Breast epithelium (tissue), 4 donors: ENCODE measurements around the gene TBL3. TPM values are rescaled to one million over a fixed set of nuclear protein-coding genes. Genes with fewer than 3 reads are reported as not detected.
"Not testable (repeated sequence)": the region's sequence is repeated elsewhere in the genome, so short reads cannot be mapped to it uniquely, and the experiment has no call there.

Experiments
- DNase-seq, 2 donors: peaks; one replicate each; pipeline ENCODE4 v3.0.0-alpha.2; 2019; ENCODE audit warnings: low spot score in 2 of 2
- H3K27ac ChIP-seq, 2 donors: fragments of 200-600 bp; sonication (generic) in 1 of 2; one replicate each; pipeline ENCODE4 v1.5.1; 2016 to 2019; ENCODE audit warnings: mild to moderate bottlenecking in 1 of 2
- H3K27me3 ChIP-seq, 2 donors: fragments of 200-600 bp; sonication (generic) in 1 of 2; one replicate each; pipeline versions ENCODE4 v1.5.1 to v1.6.0; 2017 to 2019; ENCODE audit warnings: control low read depth in 1 of 2, mild to moderate bottlenecking in 1 of 2
- H3K36me3 ChIP-seq: fragments of 200-600 bp; one replicate; pipeline ENCODE4 v1.5.1; 2019
- H3K4me1 ChIP-seq, 2 donors: fragments of 200-600 bp; sonication (generic); one replicate each; pipeline ENCODE4 v1.5.1; 2016 to 2019; ENCODE audit warnings: control low read depth in 1 of 2
- H3K4me3 ChIP-seq, 3 donors: fragments of 200-600 bp; sonication (generic); 1 replicate in 2 of 3; 2 replicates in 1 of 3; pipeline ENCODE4 v1.5.1; 2016 to 2019; ENCODE audit warnings: mild to moderate bottlenecking in 3 of 3, moderate library complexity in 2 of 3
- H3K9me3 ChIP-seq, 2 donors: fragments of 200-600 bp; sonication (generic) in 1 of 2; one replicate each; pipeline ENCODE4 v1.5.1; 2016 to 2019; ENCODE audit warnings: control low read depth in 1 of 2
- CTCF ChIP-seq, 3 donors: fragments of 450-650 bp; IDR thresholded peaks; one replicate each; pipeline ENCODE4 v1.5.1; 2016 to 2017; ENCODE audit warnings: antibody characterized with exemption in 3 of 3, mild to moderate bottlenecking in 3 of 3, moderate library complexity in 3 of 3
- POLR2A ChIP-seq: fragments of 450-650 bp; IDR thresholded peaks from one replicate; pipeline ENCODE4 v1.6.1; 2016; ENCODE audit warnings: antibody characterized with exemption, mild to moderate bottlenecking, moderate library complexity
- POLR2AphosphoS5 ChIP-seq, 3 donors: sonication (generic); formaldehyde crosslinking; IDR thresholded peaks; one replicate each; pipeline ENCODE4 v1.6.1; 2017; ENCODE audit warnings: antibody characterized with exemption in 3 of 3
- intact Hi-C: fragments of 100-400 bp; cut with DNase I; formaldehyde crosslinking; loops from one replicate; pipeline ENCODE4 v1.15.1; 2023; ENCODE audit warnings: low total_unique reads
- total RNA-seq, 3 donors: library from RNA; depleted of rRNA; stranded (reverse); fragments of >200 nt; gene quantifications; one replicate each; pipeline ENCODE4 v1.1.0, GENCODE V29; 2016

TBL3 gene
- total RNA-seq, 3 donors from 2014 or later = 32.9 to 42.3 (median 33.1) TPM

DNA sequence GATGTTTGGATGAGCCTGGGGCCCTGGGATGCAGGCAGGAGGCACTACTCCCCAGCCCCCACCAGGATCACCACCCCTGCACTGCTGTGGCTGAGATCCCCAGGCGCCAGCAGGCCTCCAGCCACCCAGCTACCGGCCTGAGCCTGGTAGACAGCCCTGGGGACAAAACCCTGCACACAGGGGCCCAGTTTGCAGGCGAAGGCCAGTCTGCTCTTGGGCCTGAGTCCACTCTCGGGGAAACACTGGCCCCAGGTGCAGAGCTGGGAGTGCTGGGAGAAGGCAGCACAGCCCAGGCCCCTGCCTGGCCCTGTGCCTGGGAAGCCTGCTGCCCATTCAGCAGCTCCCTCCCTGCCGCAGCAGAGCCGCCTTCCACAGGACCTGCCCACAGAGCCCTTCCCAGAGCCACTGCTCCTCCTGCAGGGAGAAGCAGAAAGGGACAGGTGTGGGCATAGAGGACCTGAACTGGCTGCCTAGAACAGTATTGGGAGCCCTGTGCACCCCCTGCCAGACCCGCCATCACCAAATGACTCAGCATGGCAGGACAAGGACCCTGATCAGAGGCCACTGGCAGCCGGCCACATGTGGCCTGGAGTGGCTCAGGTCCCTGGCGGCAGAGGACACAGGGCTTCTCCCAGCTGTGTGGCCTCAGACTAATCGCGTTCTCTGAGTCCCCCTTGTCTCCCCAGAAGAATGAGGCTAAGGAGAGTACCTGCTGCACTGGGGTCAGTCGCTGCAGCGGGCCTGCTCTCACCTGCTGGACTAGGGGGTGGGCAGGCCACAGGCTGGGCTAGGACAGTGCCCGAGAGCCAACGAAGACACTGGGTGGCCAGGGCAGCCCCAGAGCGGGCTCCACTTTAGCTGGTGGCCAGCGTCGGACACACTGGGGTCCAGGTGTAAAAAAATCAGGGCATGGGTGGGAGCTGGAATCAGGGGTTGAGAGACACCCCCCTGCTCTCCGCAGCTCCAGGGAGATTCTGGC is 39.5 kb upstream of the TBL3 start:
- H3K9me3 ChIP-seq = no peaks in the 10 kb centered on the region
- H3K27me3 ChIP-seq = no peaks in the 10 kb centered on the region
- no peaks in the 10 kb centered on the region for H3K36me3 ChIP-seq
- intact Hi-C loops = no loop called here
- no peak overlapping the region for H3K27ac ChIP-seq
- TF ChIP-seq CTCF (IDR thresholded peaks at IDR 0.05) = no peak
- TF ChIP-seq POLR2AphosphoS5 (IDR thresholded peaks at IDR 0.05) = no peak
- TF ChIP-seq POLR2A = no peak
- no peak for DNase-seq
- no peaks in the 10 kb centered on the region for H3K4me1 ChIP-seq
- H3K4me3 ChIP-seq = no peak overlapping the region

DNA sequence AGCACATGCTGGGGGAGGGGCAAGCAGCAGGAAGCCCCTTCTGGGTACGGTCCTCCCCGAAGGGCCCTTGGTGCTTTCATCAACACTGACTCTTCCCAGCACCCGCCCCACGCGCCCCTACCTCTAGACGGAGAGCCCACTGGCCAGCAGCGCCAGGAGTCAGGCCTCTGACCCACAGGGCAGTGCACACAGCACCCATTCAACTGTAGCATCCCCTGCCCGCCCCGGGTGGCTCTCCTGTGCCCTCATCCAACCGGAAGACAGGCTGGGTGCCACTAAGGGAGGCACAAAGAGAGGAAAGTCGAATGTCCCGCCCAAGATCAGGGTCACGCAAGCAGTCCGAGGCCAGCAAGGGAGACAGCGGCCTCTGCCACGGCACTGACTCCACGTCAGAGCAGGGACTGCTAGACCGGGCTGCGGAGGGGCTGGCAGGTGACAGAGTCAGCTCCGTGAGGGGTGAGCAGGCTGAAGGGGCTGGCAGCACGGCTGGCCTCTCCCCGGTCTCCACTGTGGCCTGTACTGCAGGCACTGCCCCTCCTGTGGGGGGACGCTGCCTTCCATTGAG is 38.7 kb upstream of the TBL3 start:
- TF ChIP-seq CTCF (IDR thresholded peaks at IDR 0.05) = no peak
- no peak for TF ChIP-seq POLR2AphosphoS5 (IDR thresholded peaks at IDR 0.05)
- TF ChIP-seq POLR2A = no peak
- intact Hi-C loops = no loop called here
- Histone ChIP-seq H3K4me3 (no peak overlapping the region), H3K36me3 (no peaks in the 10 kb centered on the region), H3K9me3 (no peaks in the 10 kb centered on the region), H3K4me1 (no peaks in the 10 kb centered on the region), H3K27ac (no peak overlapping the region), H3K27me3 (no peaks in the 10 kb centered on the region)
- DNase-seq = no peak

- TF ChIP-seq POLR2A = no peak
- TF ChIP-seq POLR2AphosphoS5 (IDR thresholded peaks at IDR 0.05) = no peak
- TF ChIP-seq CTCF (IDR thresholded peaks at IDR 0.05) = no peak
- Histone ChIP-seq H3K27ac (no peak overlapping the region), H3K36me3 (no peaks in the 10 kb centered on the region), H3K27me3 (no peaks in the 10 kb centered on the region), H3K4me3 (no peak overlapping the region), H3K4me1 (peaks cover 0 to 4% of the 10 kb centered on the region in 2 donors), H3K9me3 (no peaks in the 10 kb centered on the region)
- DNase-seq = no peak
- intact Hi-C loops = no loop called here
Measured at GRCh38 chr16:1936945-1937479, 34.8 kb upstream of the TBL3 start.

DNA sequence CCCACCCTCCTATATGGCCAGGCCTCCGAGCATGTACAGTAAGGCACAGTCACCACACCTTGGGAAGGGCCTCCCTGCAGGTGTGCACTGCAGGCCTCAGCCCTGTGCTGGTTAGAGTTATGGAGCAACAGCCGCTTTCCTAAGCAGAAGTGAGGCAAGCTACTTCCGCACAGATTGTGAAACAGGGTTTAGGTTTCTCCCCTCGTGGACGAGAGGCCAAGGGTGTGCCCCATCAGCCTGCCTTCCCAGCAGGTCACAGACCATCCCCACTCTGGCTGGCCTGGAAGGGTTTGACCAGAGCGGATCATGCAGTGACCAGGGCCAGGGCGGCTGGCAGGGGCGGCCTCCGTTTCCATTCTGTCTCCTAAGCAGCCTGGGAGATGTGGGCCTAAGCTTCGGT is 33.5 kb upstream of the TBL3 start:
- Histone ChIP-seq H3K9me3 (no peaks in the 10 kb centered on the region), H3K36me3 (no peaks in the 10 kb centered on the region), H3K27me3 (no peaks in the 10 kb centered on the region), H3K4me1 (peaks cover 0 to 10% of the 10 kb centered on the region in 2 donors), H3K27ac (no peak overlapping the region), H3K4me3 (no peak overlapping the region)
- DNase-seq = no peak
- TF ChIP-seq POLR2A = no peak
- TF ChIP-seq POLR2AphosphoS5 (IDR thresholded peaks at IDR 0.05) = no peak
- no peak for TF ChIP-seq CTCF (IDR thresholded peaks at IDR 0.05)
- intact Hi-C loops = no loop called here

- Histone ChIP-seq H3K9me3 (no peaks in the 10 kb centered on the region), H3K4me1 (peaks cover 0 to 10% of the 10 kb centered on the region in 2 donors), H3K27ac (no peak overlapping the region), H3K4me3 (no peak overlapping the region), H3K36me3 (no peaks in the 10 kb centered on the region), H3K27me3 (no peaks in the 10 kb centered on the region)
- TF ChIP-seq POLR2A (no peak), CTCF (IDR thresholded peaks at IDR 0.05) (no peak), POLR2AphosphoS5 (IDR thresholded peaks at IDR 0.05) (no peak)
- intact Hi-C loops = no loop called here
- no peak for DNase-seq
Measured at GRCh38 chr16:1938910-1939309, 32.9 kb upstream of the TBL3 start.

- H3K27me3 ChIP-seq, H3K4me1 ChIP-seq, H3K27ac ChIP-seq, H3K36me3 ChIP-seq, H3K4me3 ChIP-seq, intact Hi-C loops, DNase-seq, H3K9me3 ChIP-seq: not testable (repeated sequence)
Measured at GRCh38 chr16:1939833-1940232, 32.0 kb upstream of the TBL3 start.
